ENCODE data around the gene GPR35. TPM values are rescaled to one million over a fixed set of nuclear protein-coding genes. Genes with fewer than 3 reads are reported as not detected.

The GPR35 gene
- polyA plus RNA-seq, 1 of the 3 experiments (the other 2 are of a cell fraction), result 1.2 TPM

- TF ChIP-seq FOSL2 (IDR thresholded peaks at IDR 0.05; ENCODE audit: borderline replicate concordance, low read depth), result no peak
- TF ChIP-seq SIN3A (IDR thresholded peaks at IDR 0.05; ENCODE audit: borderline replicate concordance, low read depth, low read length), result no peak
- no peak for TF ChIP-seq RCOR1 (IDR thresholded peaks at IDR 0.05; ENCODE audit: low read length)
- TF ChIP-seq RFX5 (IDR thresholded peaks at IDR 0.05; ENCODE audit: low read length), result no peak
- H2AFZ ChIP-seq (ENCODE audit: low read depth), result no peak overlapping the region
- peaks cover 12 to 24% of the 10 kb centered on the region in 2 experiments; a peak in 3 of 4 replicates for H3K4me1 ChIP-seq (ENCODE audit: control insufficient read depth in 1 of 2, insufficient read depth in 2 of 2, low read depth in 1 of 2, low read length in 1 of 2)
- H3F3A ChIP-seq (replicated peaks; ENCODE audit: insufficient read depth), result no peaks in the 10 kb centered on the region
- H4K20me1 ChIP-seq (ENCODE audit: insufficient read depth), result peaks cover 24% of the 10 kb centered on the region
- ChIA-PET POLR2A (no interaction called here), CTCF (interaction anchor here (1.4 to 5.7 kb wide), 2 partner anchors 14 to 24 kb away, joined by 5 to 31 read pairs; no protein-coding TSS in a partner anchor)
- H3K27ac ChIP-seq (ENCODE audit: low read depth in 2 of 2, low read length in 1 of 2), result no peak overlapping the region
- no peak overlapping the region for H3K9ac ChIP-seq
- peaks cover 73% of the 10 kb centered on the region for H3K79me2 ChIP-seq (ENCODE audit: insufficient read depth)
- H3K9me2 ChIP-seq, result no peaks in the 10 kb centered on the region
- no peak overlapping the region for H3K4me3 ChIP-seq (ENCODE audit: low read depth in 2 of 2, low read length in 1 of 2)
- no peak for DNase-seq
- no peak overlapping the region for H3K4me2 ChIP-seq
- no peaks in the 10 kb centered on the region for H3K27me3 ChIP-seq (ENCODE audit: insufficient read depth)
- no peaks in the 10 kb centered on the region for H3K9me3 ChIP-seq
- H3K36me3 ChIP-seq (replicated peaks in 1 of 2; ENCODE audit: control insufficient read depth in 1 of 2, insufficient read depth in 2 of 2, low read length in 1 of 2), result peaks cover 0 to 32% of the 10 kb centered on the region in 2 experiments
- 87% methylated on average over 9 of the region's 16 CpGs for WGBS (ENCODE audit: low lambda C conversion rate)
Measured at GRCh38 chr2:240589850-240590525, 35.3 kb upstream of the GPR35 start.

DNA sequence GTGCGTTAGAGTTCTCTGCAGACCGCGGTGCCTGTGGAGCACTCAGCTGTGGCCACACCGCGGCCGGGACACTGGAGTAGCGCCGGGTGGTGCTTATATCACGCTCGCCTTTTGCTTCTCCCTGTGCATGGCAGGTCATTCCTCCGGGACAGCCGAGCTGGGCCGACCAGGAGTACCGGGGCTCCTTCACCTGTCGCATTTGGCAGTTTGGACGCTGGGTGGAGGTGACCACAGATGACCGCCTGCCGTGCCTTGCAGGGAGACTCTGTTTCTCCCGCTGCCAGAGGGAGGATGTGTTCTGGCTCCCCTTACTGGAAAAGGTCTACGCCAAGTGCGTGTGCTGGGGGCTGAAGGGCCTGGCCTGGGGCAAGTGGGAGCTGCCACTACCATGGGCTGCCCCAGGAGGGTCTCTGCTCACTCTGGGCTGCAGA is 34.6 kb upstream of the GPR35 start:
- no peak for DNase-seq
- H3K79me2 ChIP-seq (ENCODE audit: insufficient read depth), result peaks cover 66% of the 10 kb centered on the region
- no peak overlapping the region for H3K27ac ChIP-seq (ENCODE audit: low read depth in 2 of 2, low read length in 1 of 2)
- H3K4me1 ChIP-seq (ENCODE audit: control insufficient read depth in 1 of 2, insufficient read depth in 2 of 2, low read depth in 1 of 2, low read length in 1 of 2), result peaks cover 11 to 17% of the 10 kb centered on the region in 2 experiments; a peak in 1 of 4 replicates
- ChIA-PET CTCF (no interaction called here), POLR2A (no interaction called here)
- no peak for TF ChIP-seq NRF1 (IDR thresholded peaks at IDR 0.05; ENCODE audit: low read depth, low read length)
- TF ChIP-seq MXI1 (IDR thresholded peaks at IDR 0.05; ENCODE audit: low read depth, low read length), result no peak
- no peak for TF ChIP-seq SIN3A (IDR thresholded peaks at IDR 0.05; ENCODE audit: borderline replicate concordance, low read depth, low read length)
- TF ChIP-seq RXRA (IDR thresholded peaks at IDR 0.05; ENCODE audit: borderline replicate concordance, low read depth), result no peak
- TF ChIP-seq CHD2 (IDR thresholded peaks at IDR 0.05; ENCODE audit: low read length, partially characterized antibody), result no peak
- no peak for TF ChIP-seq TCF12 (IDR thresholded peaks at IDR 0.05)
- TF ChIP-seq USF1 (IDR thresholded peaks at IDR 0.05; ENCODE audit: borderline replicate concordance, low read depth), result no peak
- H3K4me3 ChIP-seq (ENCODE audit: low read depth in 2 of 2, low read length in 1 of 2), result no peak overlapping the region
- H3F3A ChIP-seq (replicated peaks; ENCODE audit: insufficient read depth), result no peaks in the 10 kb centered on the region
- H3K4me2 ChIP-seq, result no peak overlapping the region
- H3K27me3 ChIP-seq (ENCODE audit: insufficient read depth), result no peaks in the 10 kb centered on the region
- H4K20me1 ChIP-seq (ENCODE audit: insufficient read depth), result peaks cover 24% of the 10 kb centered on the region
- no peaks in the 10 kb centered on the region for H3K9me3 ChIP-seq
- no peak overlapping the region for H3K9ac ChIP-seq
- H2AFZ ChIP-seq (ENCODE audit: low read depth), result no peak overlapping the region
- 100% methylated on average over 10 of the region's 21 CpGs for WGBS (ENCODE audit: low lambda C conversion rate)
- no peaks in the 10 kb centered on the region for H3K9me2 ChIP-seq
- peaks cover 0 to 36% of the 10 kb centered on the region in 2 experiments for H3K36me3 ChIP-seq (replicated peaks in 1 of 2; ENCODE audit: control insufficient read depth in 1 of 2, insufficient read depth in 2 of 2, low read length in 1 of 2)

DNA sequence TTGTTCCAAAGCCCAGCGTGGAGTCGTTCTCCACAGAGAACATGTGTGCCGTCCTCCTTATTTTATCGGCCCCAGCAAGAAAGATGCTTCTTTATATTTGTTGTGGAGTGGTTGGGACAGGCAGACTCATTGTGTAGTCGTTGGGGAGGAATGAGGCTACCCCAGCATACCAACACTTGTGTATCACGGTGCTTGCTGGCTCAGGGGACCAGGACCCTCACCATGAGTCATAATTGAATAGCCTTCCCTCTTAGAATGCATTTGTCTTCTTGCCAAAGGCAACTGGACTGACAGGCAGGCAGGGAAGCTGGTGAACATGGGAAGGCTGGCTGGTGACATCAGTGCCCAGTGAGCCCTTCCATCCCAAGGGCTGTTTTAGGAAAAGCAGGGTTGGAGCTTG is 34.1 kb upstream of the GPR35 start:
- no peak overlapping the region for H3K4me3 ChIP-seq (ENCODE audit: low read depth in 2 of 2, low read length in 1 of 2)
- ChIA-PET POLR2A (no interaction called here), CTCF (no interaction called here)
- H4K20me1 ChIP-seq (ENCODE audit: insufficient read depth), result peaks cover 24% of the 10 kb centered on the region
- no peak overlapping the region for H3K27ac ChIP-seq (ENCODE audit: low read depth in 2 of 2, low read length in 1 of 2)
- no peak for DNase-seq
- H3K79me2 ChIP-seq (ENCODE audit: insufficient read depth), result peaks cover 61% of the 10 kb centered on the region
- 67% methylated on average over 5 of the region's 6 CpGs for WGBS (ENCODE audit: low lambda C conversion rate)
- H3K36me3 ChIP-seq (replicated peaks in 1 of 2; ENCODE audit: control insufficient read depth in 1 of 2, insufficient read depth in 2 of 2, low read length in 1 of 2), result peaks cover 0 to 38% of the 10 kb centered on the region in 2 experiments
- H3K4me1 ChIP-seq (ENCODE audit: control insufficient read depth in 1 of 2, insufficient read depth in 2 of 2, low read depth in 1 of 2, low read length in 1 of 2), result peaks cover 11 to 17% of the 10 kb centered on the region in 2 experiments; a peak in 1 of 4 replicates
- H3K27me3 ChIP-seq (ENCODE audit: insufficient read depth), result no peaks in the 10 kb centered on the region
- no peaks in the 10 kb centered on the region for H3F3A ChIP-seq (replicated peaks; ENCODE audit: insufficient read depth)
- no peak overlapping the region for H3K4me2 ChIP-seq
- no peak overlapping the region for H3K9ac ChIP-seq
- H2AFZ ChIP-seq (ENCODE audit: low read depth), result no peak overlapping the region
- no peaks in the 10 kb centered on the region for H3K9me3 ChIP-seq
- no peaks in the 10 kb centered on the region for H3K9me2 ChIP-seq
- TF ChIP-seq NFIC (IDR thresholded peaks at IDR 0.05; ENCODE audit: borderline replicate concordance) (no peak), FOSL2 (IDR thresholded peaks at IDR 0.05; ENCODE audit: borderline replicate concordance, low read depth) (peak; percentile 6; the same call in 1 of the 2 replicates), EZH2phosphoT487 (IDR thresholded peaks at IDR 0.05; ENCODE audit: borderline replicate concordance, low read depth) (no peak), USF1 (IDR thresholded peaks at IDR 0.05; ENCODE audit: borderline replicate concordance, low read depth) (no peak), PBX3 (IDR thresholded peaks at IDR 0.05) (no peak)
- TF ChIP-seq, protein P1, sequence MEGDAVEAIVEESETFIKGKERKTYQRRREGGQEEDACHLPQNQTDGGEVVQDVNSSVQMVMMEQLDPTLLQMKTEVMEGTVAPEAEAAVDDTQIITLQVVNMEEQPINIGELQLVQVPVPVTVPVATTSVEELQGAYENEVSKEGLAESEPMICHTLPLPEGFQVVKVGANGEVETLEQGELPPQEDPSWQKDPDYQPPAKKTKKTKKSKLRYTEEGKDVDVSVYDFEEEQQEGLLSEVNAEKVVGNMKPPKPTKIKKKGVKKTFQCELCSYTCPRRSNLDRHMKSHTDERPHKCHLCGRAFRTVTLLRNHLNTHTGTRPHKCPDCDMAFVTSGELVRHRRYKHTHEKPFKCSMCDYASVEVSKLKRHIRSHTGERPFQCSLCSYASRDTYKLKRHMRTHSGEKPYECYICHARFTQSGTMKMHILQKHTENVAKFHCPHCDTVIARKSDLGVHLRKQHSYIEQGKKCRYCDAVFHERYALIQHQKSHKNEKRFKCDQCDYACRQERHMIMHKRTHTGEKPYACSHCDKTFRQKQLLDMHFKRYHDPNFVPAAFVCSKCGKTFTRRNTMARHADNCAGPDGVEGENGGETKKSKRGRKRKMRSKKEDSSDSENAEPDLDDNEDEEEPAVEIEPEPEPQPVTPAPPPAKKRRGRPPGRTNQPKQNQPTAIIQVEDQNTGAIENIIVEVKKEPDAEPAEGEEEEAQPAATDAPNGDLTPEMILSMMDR (IDR thresholded peaks at IDR 0.05), result no peak

Measured in SK-N-SH (cell line).